Chondrocyte (in vitro differentiated cells): ENCODE results near the gene AK1. TPM values are rescaled to one million over a fixed set of nuclear protein-coding genes. Genes with fewer than 3 reads are reported as not detected.

Experiments
- DNase-seq: peaks from one replicate; pipeline ENCODE4 v3.0.0; 2021; ENCODE audit warnings: mixed read lengths, low spot score
- H3K27ac Mint-ChIP-seq: one replicate; pipeline ENCODE4 v1.8.0; 2021; ENCODE audit warnings: mild to moderate bottlenecking, moderate library complexity, mixed read lengths; ENCODE audit not compliant: unreplicated experiment
- H3K27me3 Mint-ChIP-seq: 2 replicates; pipeline ENCODE4 v1.8.0; 2021; ENCODE audit warnings: low read depth, mixed read lengths
- H3K36me3 Mint-ChIP-seq: 2 replicates; pipeline ENCODE4 v1.8.0; 2021; ENCODE audit warnings: low read depth, mixed read lengths
- H3K4me1 Mint-ChIP-seq: 2 replicates; pipeline ENCODE4 v1.8.0; 2021; ENCODE audit warnings: low read depth, mild to moderate bottlenecking, mixed read lengths
- H3K4me3 Mint-ChIP-seq: one replicate; pipeline ENCODE4 v1.8.0; 2021; ENCODE audit warnings: mild to moderate bottlenecking, moderate library complexity, mixed read lengths; ENCODE audit not compliant: unreplicated experiment
- H3K9me3 Mint-ChIP-seq: 2 replicates; pipeline ENCODE4 v1.8.0; 2021; ENCODE audit warnings: low read depth, mixed read lengths
- total RNA-seq: library from RNA; stranded (reverse); gene quantifications from 3 replicates; pipeline ENCODE4 v1.2.1, GENCODE V29; 2021
- TF ChIP-seq, protein P1 (sequence below): fragments of 200-600 bp; sonication (generic); IDR thresholded peaks from 2 replicates; pipeline ENCODE4 v1.5.0; 2021; ENCODE audit warnings: antibody characterized with exemption, mild to moderate bottlenecking, moderate library complexity

Gene AK1
- total RNA-seq, 1 donor from 2014 or later: 77.2 TPM

DNA sequence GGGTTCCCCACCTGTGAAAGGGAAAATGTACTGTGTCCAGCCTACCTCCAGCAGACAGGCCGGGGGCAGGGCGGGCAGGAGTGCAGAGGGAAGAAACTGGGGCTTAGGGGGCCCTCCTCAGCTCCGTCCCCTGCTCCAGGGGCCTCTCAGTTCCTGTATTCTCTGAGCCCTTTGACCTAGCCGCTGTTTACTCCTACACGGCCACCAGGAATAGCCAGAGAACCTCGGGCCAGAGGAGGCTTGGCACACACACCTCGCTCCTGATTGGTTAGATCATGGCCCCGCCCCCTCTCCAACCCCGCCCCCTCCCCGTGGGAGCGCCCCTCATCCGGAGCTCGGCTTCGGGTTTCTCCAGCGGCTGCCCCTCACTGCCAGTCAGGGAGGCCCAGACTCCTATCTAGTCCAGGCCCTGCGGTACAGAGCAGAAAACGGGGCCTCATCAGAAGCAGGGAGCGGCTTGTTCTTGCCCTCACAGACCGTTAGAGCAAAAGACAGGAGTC lies 19.8 kb upstream of the AK1 start:
- DNase-seq: peak; percentile 86
- peaks cover 30% of the 10 kb centered on the region for H3K4me1 Mint-ChIP-seq
- H3K4me3 Mint-ChIP-seq: peak overlapping the region; percentile 41
- H3K36me3 Mint-ChIP-seq: peaks cover 30% of the 10 kb centered on the region
- TF ChIP-seq, protein P1, sequence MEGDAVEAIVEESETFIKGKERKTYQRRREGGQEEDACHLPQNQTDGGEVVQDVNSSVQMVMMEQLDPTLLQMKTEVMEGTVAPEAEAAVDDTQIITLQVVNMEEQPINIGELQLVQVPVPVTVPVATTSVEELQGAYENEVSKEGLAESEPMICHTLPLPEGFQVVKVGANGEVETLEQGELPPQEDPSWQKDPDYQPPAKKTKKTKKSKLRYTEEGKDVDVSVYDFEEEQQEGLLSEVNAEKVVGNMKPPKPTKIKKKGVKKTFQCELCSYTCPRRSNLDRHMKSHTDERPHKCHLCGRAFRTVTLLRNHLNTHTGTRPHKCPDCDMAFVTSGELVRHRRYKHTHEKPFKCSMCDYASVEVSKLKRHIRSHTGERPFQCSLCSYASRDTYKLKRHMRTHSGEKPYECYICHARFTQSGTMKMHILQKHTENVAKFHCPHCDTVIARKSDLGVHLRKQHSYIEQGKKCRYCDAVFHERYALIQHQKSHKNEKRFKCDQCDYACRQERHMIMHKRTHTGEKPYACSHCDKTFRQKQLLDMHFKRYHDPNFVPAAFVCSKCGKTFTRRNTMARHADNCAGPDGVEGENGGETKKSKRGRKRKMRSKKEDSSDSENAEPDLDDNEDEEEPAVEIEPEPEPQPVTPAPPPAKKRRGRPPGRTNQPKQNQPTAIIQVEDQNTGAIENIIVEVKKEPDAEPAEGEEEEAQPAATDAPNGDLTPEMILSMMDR: no peak
- H3K27ac Mint-ChIP-seq: peak overlapping the region; percentile 63
- no peaks in the 10 kb centered on the region for H3K27me3 Mint-ChIP-seq
- H3K9me3 Mint-ChIP-seq: no peaks in the 10 kb centered on the region

DNA sequence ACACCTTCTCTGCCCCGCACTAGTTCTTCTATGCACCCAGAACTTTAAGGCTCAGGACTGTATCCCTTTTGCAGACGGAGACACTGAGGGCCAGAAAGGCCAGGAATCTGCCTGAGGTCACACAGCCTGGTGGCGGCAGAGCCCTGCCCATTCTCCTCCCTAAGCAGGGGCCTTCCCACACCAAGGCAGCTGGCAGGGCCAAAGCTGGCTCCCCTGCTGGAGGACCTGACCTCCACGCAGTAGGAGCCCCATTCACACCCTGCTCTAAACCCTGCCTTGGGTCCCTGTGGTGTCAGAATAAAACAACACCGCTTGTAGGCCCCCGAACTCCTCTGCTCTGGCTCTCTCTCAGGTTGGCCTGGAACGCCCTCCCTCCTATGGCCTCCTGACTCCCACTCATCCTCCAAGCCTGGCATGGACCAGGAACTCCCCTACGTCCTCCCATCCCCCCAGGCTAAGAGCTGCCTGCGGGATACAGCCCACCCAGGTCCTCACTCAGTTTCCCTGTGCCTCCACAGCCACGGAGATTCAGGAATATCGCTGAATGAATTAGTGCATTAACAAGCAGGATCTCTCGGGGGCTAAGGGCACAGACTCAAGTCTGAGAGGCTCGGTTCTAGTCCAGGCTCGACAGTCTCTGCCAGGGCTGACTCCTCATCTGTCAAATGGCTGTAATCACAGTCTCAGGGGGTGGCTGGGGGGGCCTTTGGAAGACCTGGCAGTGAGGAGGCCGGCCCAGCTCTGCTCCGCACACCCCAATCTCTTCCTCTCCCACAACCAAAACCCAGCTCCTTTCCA lies 19.1 kb upstream of the AK1 start:
- TF ChIP-seq, protein P1: no peak
- Mint-ChIP-seq H3K27me3 (no peaks in the 10 kb centered on the region), H3K27ac (peak overlapping the region; percentile 17), H3K36me3 (peaks cover 30% of the 10 kb centered on the region), H3K4me3 (no peak overlapping the region), H3K4me1 (peaks cover 32% of the 10 kb centered on the region), H3K9me3 (no peaks in the 10 kb centered on the region)
- DNase-seq: peak; percentile 67

DNA sequence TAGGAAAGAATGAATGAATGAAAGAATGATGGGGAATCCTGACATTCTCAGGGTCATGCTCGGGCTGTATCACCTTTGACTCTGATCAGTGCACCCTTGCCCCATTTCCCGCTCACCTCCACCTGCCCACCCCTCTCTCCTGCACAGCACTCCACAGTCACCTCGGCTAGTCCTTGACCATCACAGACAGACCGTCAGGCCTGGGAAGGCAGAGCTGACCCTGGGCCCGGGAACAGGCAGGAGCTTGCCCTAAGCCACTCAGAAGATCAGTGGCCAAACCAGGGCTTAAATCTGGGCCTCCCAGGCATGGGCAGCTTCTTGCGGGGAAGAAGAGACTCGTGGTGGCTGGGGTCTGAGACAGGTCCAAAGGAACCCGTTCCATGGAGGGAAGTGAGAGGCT lies 18.3 kb upstream of the AK1 start:
- peak; percentile 57 for DNase-seq
- Mint-ChIP-seq H3K36me3 (peaks cover 31% of the 10 kb centered on the region), H3K9me3 (no peaks in the 10 kb centered on the region), H3K27me3 (no peaks in the 10 kb centered on the region), H3K4me3 (no peak overlapping the region), H3K27ac (no peak overlapping the region), H3K4me1 (peaks cover 28% of the 10 kb centered on the region)
- TF ChIP-seq, protein P1: no peak

DNA sequence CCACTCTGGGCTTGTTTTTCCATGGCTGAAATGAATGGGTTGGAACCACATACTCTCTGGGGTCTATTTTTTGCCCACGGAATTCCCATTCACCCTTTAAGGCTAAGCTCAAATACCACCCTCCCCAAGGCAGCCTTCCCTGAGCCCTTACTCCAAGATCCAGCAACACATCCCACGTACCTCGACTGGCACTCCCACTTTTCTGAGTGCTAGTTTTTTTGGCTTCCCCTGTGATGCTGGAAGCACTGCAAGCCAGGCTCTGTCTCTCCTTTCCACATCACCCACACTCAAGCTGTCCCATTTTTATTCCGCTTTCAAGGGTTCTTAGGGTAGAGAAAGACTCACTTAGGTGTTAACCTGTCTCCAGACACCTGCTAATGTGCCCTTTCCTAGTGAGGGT lies 15.9 kb upstream of the AK1 start:
- TF ChIP-seq, protein P1: no peak
- no peak overlapping the region for H3K4me3 Mint-ChIP-seq
- peaks cover 20% of the 10 kb centered on the region for H3K4me1 Mint-ChIP-seq
- peaks cover 40% of the 10 kb centered on the region for H3K36me3 Mint-ChIP-seq
- no peaks in the 10 kb centered on the region for H3K27me3 Mint-ChIP-seq
- no peak for DNase-seq
- no peaks in the 10 kb centered on the region for H3K9me3 Mint-ChIP-seq
- H3K27ac Mint-ChIP-seq: no peak overlapping the region

DNA sequence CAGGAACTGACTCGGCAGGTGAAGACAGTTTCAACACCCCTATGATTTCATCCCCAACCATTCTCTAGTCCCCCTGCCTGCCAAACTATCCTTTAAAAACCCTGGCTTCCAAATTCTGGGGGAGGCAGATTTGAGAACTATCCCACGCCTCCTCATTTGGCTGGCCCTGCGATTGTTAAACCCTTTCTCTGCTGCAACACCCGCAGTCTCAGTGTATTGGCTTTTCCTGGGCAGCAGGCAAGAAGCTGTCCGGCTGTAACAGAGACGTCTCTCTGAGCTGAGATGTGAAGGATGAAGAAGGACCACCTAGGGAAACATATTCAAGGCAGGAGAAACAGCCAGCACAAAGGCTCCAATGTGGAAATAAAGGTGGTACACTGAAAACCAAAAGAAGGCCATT lies 15.4 kb upstream of the AK1 start:
- TF ChIP-seq, protein P1: no peak
- Mint-ChIP-seq H3K27ac (no peak overlapping the region), H3K9me3 (no peaks in the 10 kb centered on the region), H3K4me1 (peaks cover 18% of the 10 kb centered on the region), H3K4me3 (no peak overlapping the region), H3K27me3 (no peaks in the 10 kb centered on the region), H3K36me3 (peaks cover 41% of the 10 kb centered on the region)
- DNase-seq: no peak
